Esophagus squamous epithelium (tissue), 5 donors: ENCODE results near the gene SLC26A9. TPM values are rescaled to one million over a fixed set of nuclear protein-coding genes. Genes with fewer than 3 reads are reported as not detected.
A peak's percentile ranks its signal among the peaks of the same experiment; 100 is the strongest.

ENCODE experiments used
- DNase-seq: peaks from one replicate; lab custom pipeline; 2025; lab: John Stamatoyannopoulos, UW
- H3K27ac ChIP-seq, 4 donors: fragments of 200-600 bp; sonication (generic); one replicate each; pipeline ENCODE4 v1.5.1; 2016 to 2019; ENCODE audit warnings: mild to moderate bottlenecking in 1 of 4
- H3K27me3 ChIP-seq, 4 donors: fragments of 200-600 bp; sonication (generic); 1 replicate in 3 of 4; 2 replicates in 1 of 4; pipeline versions ENCODE4 v1.5.1 to v1.6.0; 2017 to 2021; ENCODE audit warnings: antibody characterized with exemption in 1 of 4
- H3K36me3 ChIP-seq, 3 donors: fragments of 200-600 bp; sonication (generic); one replicate each; pipeline ENCODE4 v1.5.1; 2016 to 2019
- H3K4me1 ChIP-seq, 3 donors: fragments of 200-600 bp; sonication (generic); one replicate each; pipeline ENCODE4 v1.5.1; 2017 to 2019
- H3K4me3 ChIP-seq, 4 donors: fragments of 200-600 bp; sonication (generic); 1 replicate in 3 of 4; 2 replicates in 1 of 4; pipeline ENCODE4 v1.5.1; 2016 to 2019; ENCODE audit warnings: mild to moderate bottlenecking in 2 of 4, moderate library complexity in 1 of 4
- H3K9me3 ChIP-seq, 3 donors: fragments of 200-600 bp; sonication (generic); one replicate each; pipeline ENCODE4 v1.5.1; 2016 to 2019
- POLR2A ChIP-seq, 4 donors: fragments of 450-650 bp; IDR thresholded peaks; one replicate each; pipeline ENCODE4 v1.6.1; 2017; ENCODE audit warnings: antibody characterized with exemption in 4 of 4, mild to moderate bottlenecking in 4 of 4, moderate library complexity in 3 of 4
- WGBS, 2 donors: methylation state at CpG; one replicate each; pipeline ENCODE4 v1.1.5; 2018; 5-methylcytosine and 5-hydroxymethylcytosine counted together
- intact Hi-C: fragments of 100-400 bp; cut with DNase I; formaldehyde crosslinking; loops from one replicate; pipeline ENCODE4 v1.15.0; 2022
- total RNA-seq, 4 donors: library from RNA; depleted of rRNA; stranded (reverse); fragments of >200 nt; gene quantifications; one replicate each; pipeline ENCODE4 v1.1.0, GENCODE V29; 2016
- TF ChIP-seq, protein P1 (sequence below), 6 experiments: fragments of 450-650 bp in 4 of 6; fragments of 200-600 bp in 2 of 6; sonication (generic) in 2 of 6; IDR thresholded peaks; one replicate each; pipeline ENCODE4 v1.5.1; 2016 to 2019; ENCODE audit warnings: antibody characterized with exemption in 6 of 6, mild to moderate bottlenecking in 4 of 6, moderate library complexity in 4 of 6
- donor health status: DM: yes; HTN: yes; CAD: no.

SLC26A9 gene
- total RNA-seq, 4 donors from 2014 or later: 0.19 to 22.8 (median 0.38) TPM

DNA sequence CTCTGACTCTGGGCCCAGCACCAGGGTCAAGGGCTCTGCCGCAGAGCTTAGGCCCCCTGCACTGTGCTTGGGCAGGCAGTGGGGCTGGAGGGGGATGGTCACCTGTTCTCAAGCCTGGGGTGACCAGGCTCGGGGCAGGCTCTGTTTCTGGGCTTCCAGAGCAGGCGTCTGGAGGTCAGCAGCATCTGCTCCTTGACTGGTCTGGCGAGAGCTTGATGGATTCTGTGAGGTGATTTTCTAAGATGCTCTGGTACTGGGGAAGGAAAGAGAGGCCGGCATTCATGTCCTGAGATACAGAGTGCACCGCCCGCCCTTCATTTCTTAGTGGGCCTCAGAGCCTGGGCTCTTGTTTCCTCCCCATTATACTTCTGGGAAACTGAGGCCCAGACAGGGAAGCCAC is 35.4 kb upstream of the SLC26A9 start:
- intact Hi-C loops: loop anchor here (2.0 to 5.0 kb wide), 2 partner anchors 60 to 186 kb away; no protein-coding TSS in a partner anchor
- Histone ChIP-seq H3K9me3 (no peaks in the 10 kb centered on the region), H3K27ac (no peak overlapping the region), H3K4me1 (peaks cover 12 to 33% (median 14%) of the 10 kb centered on the region in 3 donors), H3K36me3 (peaks cover 0 to 55% (median 3%) of the 10 kb centered on the region in 3 donors), H3K4me3 (no peak overlapping the region), H3K27me3 (peaks cover 0 to 7% (median 0%) of the 10 kb centered on the region in 4 donors)
- DNase-seq: no peak
- 53 to 80% methylated on average over 2 to 4 of the region's 7 CpGs for WGBS, 2 donors
- TF ChIP-seq POLR2A (IDR thresholded peaks at IDR 0.05): no peak

GRCh38 chr1:205977402-205978014 is 34.3 kb upstream of the SLC26A9 start:
- Histone ChIP-seq H3K27ac (no peak overlapping the region), H3K9me3 (no peaks in the 10 kb centered on the region), H3K4me1 (peaks cover 7 to 21% (median 14%) of the 10 kb centered on the region in 3 donors), H3K27me3 (peaks cover 0 to 7% (median 0%) of the 10 kb centered on the region in 4 donors), H3K4me3 (no peak overlapping the region), H3K36me3 (peaks cover 0 to 45% (median 3%) of the 10 kb centered on the region in 3 donors)
- intact Hi-C loops: loop anchor here (2.0 to 5.0 kb wide), 2 partner anchors 59 to 185 kb away; no protein-coding TSS in a partner anchor
- whole genome bisulfite sequencing, 2 donors: 64 to 100% methylated on average over 2 of the region's 2 CpGs
- no peak for DNase-seq
- no peak for TF ChIP-seq POLR2A (IDR thresholded peaks at IDR 0.05)
- TF ChIP-seq, protein P1, sequence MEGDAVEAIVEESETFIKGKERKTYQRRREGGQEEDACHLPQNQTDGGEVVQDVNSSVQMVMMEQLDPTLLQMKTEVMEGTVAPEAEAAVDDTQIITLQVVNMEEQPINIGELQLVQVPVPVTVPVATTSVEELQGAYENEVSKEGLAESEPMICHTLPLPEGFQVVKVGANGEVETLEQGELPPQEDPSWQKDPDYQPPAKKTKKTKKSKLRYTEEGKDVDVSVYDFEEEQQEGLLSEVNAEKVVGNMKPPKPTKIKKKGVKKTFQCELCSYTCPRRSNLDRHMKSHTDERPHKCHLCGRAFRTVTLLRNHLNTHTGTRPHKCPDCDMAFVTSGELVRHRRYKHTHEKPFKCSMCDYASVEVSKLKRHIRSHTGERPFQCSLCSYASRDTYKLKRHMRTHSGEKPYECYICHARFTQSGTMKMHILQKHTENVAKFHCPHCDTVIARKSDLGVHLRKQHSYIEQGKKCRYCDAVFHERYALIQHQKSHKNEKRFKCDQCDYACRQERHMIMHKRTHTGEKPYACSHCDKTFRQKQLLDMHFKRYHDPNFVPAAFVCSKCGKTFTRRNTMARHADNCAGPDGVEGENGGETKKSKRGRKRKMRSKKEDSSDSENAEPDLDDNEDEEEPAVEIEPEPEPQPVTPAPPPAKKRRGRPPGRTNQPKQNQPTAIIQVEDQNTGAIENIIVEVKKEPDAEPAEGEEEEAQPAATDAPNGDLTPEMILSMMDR (IDR thresholded peaks at IDR 0.05): peak; percentile 80 to 96 (median 93)

GRCh38 chr1:205976708-205977401 is 33.6 kb upstream of the SLC26A9 start:
- H3K4me1 ChIP-seq: peaks cover 7 to 19% (median 14%) of the 10 kb centered on the region in 3 donors
- peaks cover 0 to 7% (median 0%) of the 10 kb centered on the region in 4 donors for H3K27me3 ChIP-seq
- no peak overlapping the region for H3K4me3 ChIP-seq
- H3K27ac ChIP-seq: no peak overlapping the region
- no peaks in the 10 kb centered on the region for H3K9me3 ChIP-seq
- no peak for TF ChIP-seq POLR2A (IDR thresholded peaks at IDR 0.05)
- DNase-seq: no peak
- intact Hi-C loops: loop anchor here (5.0 kb wide), 1 partner anchor 185 kb away; no protein-coding TSS in a partner anchor
- WGBS, 2 donors: 61 to 74% methylated on average over 7 to 8 of the region's 8 CpGs
- peaks cover 0 to 38% (median 0%) of the 10 kb centered on the region in 3 donors for H3K36me3 ChIP-seq

DNA sequence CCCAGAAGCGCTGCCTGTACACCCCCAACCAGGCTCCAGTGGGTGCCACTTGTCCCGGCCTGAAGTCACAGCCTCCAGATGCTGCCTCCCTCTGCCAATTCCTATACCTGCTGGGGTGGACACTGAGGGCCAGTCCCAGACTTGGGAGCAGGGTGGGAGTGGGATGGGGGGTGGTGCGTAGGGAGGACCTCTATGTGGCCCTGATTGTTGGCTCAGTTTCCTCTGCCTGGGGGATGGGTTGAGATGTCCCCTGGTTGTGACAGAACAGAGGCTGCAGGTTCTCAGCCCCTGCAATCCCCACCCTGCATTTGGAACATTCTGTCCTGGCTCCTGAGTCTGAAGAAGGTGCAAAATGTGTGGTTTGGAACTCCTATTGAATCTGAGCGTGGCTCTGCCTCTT is 32.8 kb upstream of the SLC26A9 start:
- TF ChIP-seq, protein P1 (IDR thresholded peaks at IDR 0.05): no peak
- TF ChIP-seq POLR2A (IDR thresholded peaks at IDR 0.05): no peak
- Histone ChIP-seq H3K4me3 (no peak overlapping the region), H3K4me1 (peaks cover 7 to 19% (median 14%) of the 10 kb centered on the region in 3 donors), H3K27me3 (peaks cover 0 to 7% (median 0%) of the 10 kb centered on the region in 4 donors), H3K27ac (no peak overlapping the region), H3K36me3 (peaks cover 0 to 35% (median 0%) of the 10 kb centered on the region in 3 donors), H3K9me3 (no peaks in the 10 kb centered on the region)
- intact Hi-C loops: loop anchor here (5.0 kb wide), 1 partner anchor 184 kb away; no protein-coding TSS in a partner anchor
- no peak for DNase-seq
- WGBS, 2 donors: 48 to 100% methylated on average over 1 to 4 of the region's 4 CpGs

DNA sequence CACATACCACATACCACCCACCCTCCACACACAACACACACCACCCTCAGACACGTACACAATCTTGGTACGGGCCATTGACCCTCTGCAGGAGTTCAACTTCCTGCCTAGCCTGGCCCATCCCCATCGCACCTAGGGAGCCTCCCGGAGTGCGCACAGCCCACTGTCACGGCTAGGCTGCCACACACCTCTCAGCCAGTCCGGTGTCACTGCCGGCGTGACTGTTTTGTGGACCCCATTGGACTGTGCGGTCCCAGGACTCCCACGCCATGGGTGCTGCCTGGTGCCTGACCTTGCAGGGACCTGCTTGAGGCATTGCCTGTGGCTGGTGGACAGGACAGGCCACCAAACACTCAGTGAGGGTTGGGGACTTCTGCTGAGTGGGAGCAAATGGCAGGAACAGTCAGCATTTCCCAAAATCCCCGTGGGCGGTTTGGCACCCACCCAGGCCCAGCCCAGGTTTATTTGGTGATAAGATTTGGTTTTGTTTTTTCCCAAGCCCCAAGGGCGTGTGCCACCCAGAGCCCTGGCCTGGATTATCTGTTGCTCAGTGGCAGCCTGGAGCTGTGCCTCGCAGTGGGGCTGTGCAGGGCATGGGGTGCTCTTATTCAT is 32.2 kb upstream of the SLC26A9 start:
- peaks cover 7 to 19% (median 14%) of the 10 kb centered on the region in 3 donors for H3K4me1 ChIP-seq
- H3K27ac ChIP-seq: no peak overlapping the region
- H3K4me3 ChIP-seq: no peak overlapping the region
- TF ChIP-seq, protein P1 (IDR thresholded peaks at IDR 0.05): no peak
- TF ChIP-seq POLR2A (IDR thresholded peaks at IDR 0.05): no peak
- no peak for DNase-seq
- 27 to 53% methylated on average over 7 to 8 of the region's 15 CpGs for whole genome bisulfite sequencing, 2 donors
- H3K36me3 ChIP-seq: peaks cover 0 to 30% (median 0%) of the 10 kb centered on the region in 3 donors
- H3K9me3 ChIP-seq: no peaks in the 10 kb centered on the region
- intact Hi-C loops: loop anchor here (5.0 kb wide), 1 partner anchor 183 kb away; no protein-coding TSS in a partner anchor
- peaks cover 0 to 7% (median 0%) of the 10 kb centered on the region in 4 donors for H3K27me3 ChIP-seq
